ENCODE measurements around the gene DDIT4.
"Not testable (repeated sequence)": the region's sequence is repeated elsewhere in the genome, so short reads cannot be mapped to it uniquely, and the experiment has no call there.

Gene DDIT4

GRCh38 chr10:72292223-72292691 lies 18.5 kb downstream of the DDIT4 start:
- no peak for TF ChIP-seq CTCF (conservative IDR thresholded peaks at IDR 0.05; ENCODE audit: low read depth, low read length)
- DNase-seq (ENCODE audit: low read depth) = no peak
- H3K4me3 ChIP-seq (ENCODE audit: low read depth, low read length) = no peak overlapping the region

- no peak for DNase-seq (ENCODE audit: low read depth)
- no peak for TF ChIP-seq CTCF (conservative IDR thresholded peaks at IDR 0.05; ENCODE audit: low read depth, low read length)
- no peak overlapping the region for H3K4me3 ChIP-seq (ENCODE audit: low read depth, low read length)
Measured at GRCh38 chr10:72295330-72295910, 21.7 kb downstream of the DDIT4 start.

- DNase-seq (ENCODE audit: low read depth) = not testable (repeated sequence)
- H3K4me3 ChIP-seq (ENCODE audit: low read depth, low read length) = peak overlapping the region; percentile 11
Measured at GRCh38 chr10:72296829-72297280, 23.1 kb downstream of the DDIT4 start.

GRCh38 chr10:72297281-72297804 lies 23.6 kb downstream of the DDIT4 start:
- no peak for TF ChIP-seq CTCF (conservative IDR thresholded peaks at IDR 0.05; ENCODE audit: low read depth, low read length)
- peak; percentile 99 for DNase-seq (ENCODE audit: low read depth)

GRCh38 chr10:72297805-72298591 lies 24.3 kb downstream of the DDIT4 start:
- TF ChIP-seq CTCF (conservative IDR thresholded peaks at IDR 0.05; ENCODE audit: low read depth, low read length) = no peak
- peak overlapping the region; percentile 55 for H3K4me3 ChIP-seq (ENCODE audit: low read depth, low read length)
- peak; percentile 99 for DNase-seq (ENCODE audit: low read depth)

More at GRCh38 chr10:72297281-72297804, 23.6 kb downstream of the DDIT4 start:
- H3K4me3 ChIP-seq (ENCODE audit: low read depth, low read length) = peak overlapping the region; percentile 55

- no peak for DNase-seq (ENCODE audit: low read depth)
- no peak for TF ChIP-seq CTCF (conservative IDR thresholded peaks at IDR 0.05; ENCODE audit: low read depth, low read length)
- H3K4me3 ChIP-seq (ENCODE audit: low read depth, low read length) = no peak overlapping the region
Measured at GRCh38 chr10:72298592-72299519, 25.1 kb downstream of the DDIT4 start.

Data from choroid plexus epithelial cell (primary cell).